ENCODE data around the gene TCF12. TPM values are rescaled to one million over a fixed set of nuclear protein-coding genes. Genes with fewer than 3 reads are reported as not detected.

The TCF12 gene
- total RNA-seq, 1 experiment from 2014 or later, result 76.7 TPM

DNA sequence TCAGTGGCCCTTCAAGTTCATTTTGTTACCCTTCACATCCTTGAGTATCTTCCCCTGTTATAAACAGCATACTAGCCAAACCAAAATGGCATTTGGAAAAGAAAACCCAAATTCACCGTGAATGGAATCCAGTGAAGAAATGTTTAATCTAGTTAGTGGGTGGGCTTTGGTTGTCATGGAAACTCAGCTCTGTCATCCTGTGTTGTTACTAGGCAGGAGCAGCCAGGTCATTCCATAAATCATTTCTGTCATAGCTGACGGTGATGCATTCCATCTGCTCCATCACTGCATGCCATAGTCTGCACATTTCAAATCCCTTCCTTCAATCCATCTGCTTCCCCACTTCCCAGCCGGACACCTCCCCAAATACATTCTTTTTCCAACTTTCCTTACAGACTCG is 317.4 kb downstream of the TCF12 start:
- no peak overlapping the region for H3K56ac ChIP-seq (ENCODE audit: insufficient read length, low read depth, low read length)
- no peak overlapping the region for H2BK5ac ChIP-seq (ENCODE audit: insufficient read length, low read length)
- no peak overlapping the region for H2BK15ac ChIP-seq (ENCODE audit: low read depth, low read length)
- H3K27ac ChIP-seq (ENCODE audit: insufficient read length, low read depth, low read length), result no peak overlapping the region
- no peaks in the 10 kb centered on the region for H4K20me1 ChIP-seq (ENCODE audit: control insufficient read depth, insufficient read depth, insufficient read length)
- 0 out of 2 replicates have a peak, but pooled peaks cover 1% of the 10 kb centered on the region for H3K79me2 ChIP-seq (ENCODE audit: insufficient read depth, low read length)
- H4K5ac ChIP-seq (ENCODE audit: insufficient read length, low read depth, low read length), result no peak overlapping the region
- H2BK20ac ChIP-seq (ENCODE audit: low read depth, low read length, poor library complexity, severe bottlenecking), result no peak overlapping the region
- H3K27me3 ChIP-seq (ENCODE audit: insufficient read depth, low read length), result no peaks in the 10 kb centered on the region
- H3K9ac ChIP-seq (ENCODE audit: extremely low read depth, insufficient read length, low read length), result no peak overlapping the region
- H3K23me2 ChIP-seq (ENCODE audit: insufficient read length, low read depth, low read length, poor library complexity, severe bottlenecking), result no peaks in the 10 kb centered on the region
- no peak for DNase-seq
- TF ChIP-seq, protein P1, sequence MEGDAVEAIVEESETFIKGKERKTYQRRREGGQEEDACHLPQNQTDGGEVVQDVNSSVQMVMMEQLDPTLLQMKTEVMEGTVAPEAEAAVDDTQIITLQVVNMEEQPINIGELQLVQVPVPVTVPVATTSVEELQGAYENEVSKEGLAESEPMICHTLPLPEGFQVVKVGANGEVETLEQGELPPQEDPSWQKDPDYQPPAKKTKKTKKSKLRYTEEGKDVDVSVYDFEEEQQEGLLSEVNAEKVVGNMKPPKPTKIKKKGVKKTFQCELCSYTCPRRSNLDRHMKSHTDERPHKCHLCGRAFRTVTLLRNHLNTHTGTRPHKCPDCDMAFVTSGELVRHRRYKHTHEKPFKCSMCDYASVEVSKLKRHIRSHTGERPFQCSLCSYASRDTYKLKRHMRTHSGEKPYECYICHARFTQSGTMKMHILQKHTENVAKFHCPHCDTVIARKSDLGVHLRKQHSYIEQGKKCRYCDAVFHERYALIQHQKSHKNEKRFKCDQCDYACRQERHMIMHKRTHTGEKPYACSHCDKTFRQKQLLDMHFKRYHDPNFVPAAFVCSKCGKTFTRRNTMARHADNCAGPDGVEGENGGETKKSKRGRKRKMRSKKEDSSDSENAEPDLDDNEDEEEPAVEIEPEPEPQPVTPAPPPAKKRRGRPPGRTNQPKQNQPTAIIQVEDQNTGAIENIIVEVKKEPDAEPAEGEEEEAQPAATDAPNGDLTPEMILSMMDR (conservative IDR thresholded peaks at IDR 0.05), result no peak
- H4K8ac ChIP-seq (replicated peaks; ENCODE audit: insufficient read length, low read depth, low read length), result no peak overlapping the region
- H3K27me3 Mint-ChIP-seq (ENCODE audit: low read depth), result no peaks in the 10 kb centered on the region
- H2BK12ac ChIP-seq (ENCODE audit: insufficient read length, low read depth, low read length), result no peak overlapping the region
- H3K23ac ChIP-seq (ENCODE audit: insufficient read length, low read depth, low read length), result no peak overlapping the region
- H2AFZ ChIP-seq (ENCODE audit: low read length), result no peak overlapping the region
- peaks cover 3% of the 10 kb centered on the region; the same call in 1 of the 2 replicates for H3K4me1 ChIP-seq (ENCODE audit: insufficient read depth, low read length)
- peaks cover 27 to 42% (median 27%) of the 10 kb centered on the region in 3 experiments for H3K36me3 Mint-ChIP-seq (ENCODE audit: insufficient read depth in 1 of 3, low read depth in 3 of 3)
- peaks cover 30 to 33% of the 10 kb centered on the region in 2 experiments for H3K4me1 Mint-ChIP-seq
- H2AK5ac ChIP-seq (ENCODE audit: insufficient read length, low read length), result no peak overlapping the region
- H3K9me3 Mint-ChIP-seq, result no peaks in the 10 kb centered on the region
- peak overlapping the region; percentile 4 for H3K18ac ChIP-seq (ENCODE audit: insufficient read length, low read depth, low read length)
- no peak overlapping the region for H3T11ph ChIP-seq (ENCODE audit: low read length)
- H3K79me1 ChIP-seq (ENCODE audit: insufficient read depth, low read depth, low read length, poor library complexity, severe bottlenecking), result peaks cover 2% of the 10 kb centered on the region
- H4K91ac ChIP-seq (ENCODE audit: insufficient read length, low read depth, low read length), result no peak overlapping the region
- peak overlapping the region; percentile 40 to 59 (median 59); a peak in 4 of 7 replicates for H3K27ac Mint-ChIP-seq
- H3K4ac ChIP-seq (ENCODE audit: low read depth, low read length), result no peak overlapping the region; the same call in 1 of the 2 replicates
- no peak overlapping the region for H3K4me2 ChIP-seq (ENCODE audit: insufficient read depth, insufficient read length, low read length)
- no peak overlapping the region for H3K4me3 Mint-ChIP-seq
- H2BK120ac ChIP-seq (ENCODE audit: low read depth, low read length, poor library complexity, severe bottlenecking), result no peak overlapping the region
- WGBS (ENCODE audit: extremely low coverage, insufficient read length, low lambda C conversion rate), result 100% methylated on average over 1 of the region's 4 CpGs
- H3K9me3 ChIP-seq (ENCODE audit: control insufficient read depth, low read depth, low read length), result no peaks in the 10 kb centered on the region
- H3K14ac ChIP-seq (ENCODE audit: insufficient read depth, low read length), result no peak overlapping the region

Data from H9 (cell line).